Raji (cell line): ENCODE measurements around the gene ATP6V0A1.

Experiments used
- POLR2A ChIP-seq: IDR thresholded peaks from 2 replicates; pipeline ENCODE4 v1.6.1; 2011; ENCODE audit warnings: low read depth, low read length, control low read depth; ENCODE audit not compliant: insufficient read depth

Gene ATP6V0A1

GRCh38 chr17:42463976-42464400 lies 5.3 kb downstream of the ATP6V0A1 start:
- no peak for TF ChIP-seq POLR2A

GRCh38 chr17:42467889-42468288 lies 9.2 kb downstream of the ATP6V0A1 start:
- TF ChIP-seq POLR2A, result no peak

- TF ChIP-seq POLR2A, result no peak
These were observed 14.2 kb downstream of the ATP6V0A1 start for GRCh38 chr17:42472709-42473521.

GRCh38 chr17:42474276-42474675 lies 15.6 kb downstream of the ATP6V0A1 start:
- TF ChIP-seq POLR2A, result no peak

GRCh38 chr17:42475121-42475520 lies 16.4 kb downstream of the ATP6V0A1 start:
- TF ChIP-seq POLR2A, result no peak

- TF ChIP-seq POLR2A, result no peak
These were observed 17.2 kb downstream of the ATP6V0A1 start for GRCh38 chr17:42475835-42476234.

GRCh38 chr17:42476411-42476810 lies 17.7 kb downstream of the ATP6V0A1 start:
- TF ChIP-seq POLR2A, result no peak

- no peak for TF ChIP-seq POLR2A
These were observed 18.5 kb downstream of the ATP6V0A1 start for GRCh38 chr17:42477173-42477572.

GRCh38 chr17:42484304-42484703 lies 25.6 kb downstream of the ATP6V0A1 start:
- no peak for TF ChIP-seq POLR2A

GRCh38 chr17:42485680-42486079 lies 27.0 kb downstream of the ATP6V0A1 start:
- no peak for TF ChIP-seq POLR2A

- TF ChIP-seq POLR2A, result no peak
These were observed 29.4 kb downstream of the ATP6V0A1 start for GRCh38 chr17:42488032-42488431.

- TF ChIP-seq POLR2A, result no peak
These were observed 34.6 kb downstream of the ATP6V0A1 start for GRCh38 chr17:42493319-42493718.

- TF ChIP-seq POLR2A, result no peak
These were observed 36.0 kb downstream of the ATP6V0A1 start for GRCh38 chr17:42494673-42495072.

- no peak for TF ChIP-seq POLR2A
These were observed 40.1 kb downstream of the ATP6V0A1 start for GRCh38 chr17:42498828-42499227.

- no peak for TF ChIP-seq POLR2A
These were observed 43.4 kb downstream of the ATP6V0A1 start for GRCh38 chr17:42502091-42502490.

- TF ChIP-seq POLR2A, result no peak
These were observed 44.2 kb downstream of the ATP6V0A1 start for GRCh38 chr17:42502926-42503325.

GRCh38 chr17:42507671-42508070 lies 49.0 kb downstream of the ATP6V0A1 start:
- no peak for TF ChIP-seq POLR2A
